Adrenal gland (tissue), 5 donors: ENCODE measurements around the gene FHIT.

Experiments used
- POLR2A ChIP-seq, 2 donors: fragments of 450-650 bp; IDR thresholded peaks; one replicate each; pipeline ENCODE4 v1.6.1; 2017; ENCODE audit warnings: antibody characterized with exemption in 2 of 2, mild to moderate bottlenecking in 2 of 2, moderate library complexity in 1 of 2
- TF ChIP-seq, protein P1 (sequence below), 6 experiments: fragments of 450-650 bp in 4 of 6; fragments of 200-600 bp in 2 of 6; sonication (generic) in 1 of 6; IDR thresholded peaks; 1 replicate in 5 of 6; 2 replicates in 1 of 6; pipeline versions ENCODE4 v1.5.1 to v1.8.0; 2016 to 2021; ENCODE audit warnings: antibody characterized with exemption in 6 of 6, mild to moderate bottlenecking in 2 of 6, moderate library complexity in 1 of 6
- donor health status: DM: no; HTN: no; CAD: no.

GRCh38 chr3:60501314-60501713, 749.9 kb downstream of the FHIT start:
- TF ChIP-seq POLR2A (IDR thresholded peaks at IDR 0.05) = no peak
- TF ChIP-seq, protein P1, sequence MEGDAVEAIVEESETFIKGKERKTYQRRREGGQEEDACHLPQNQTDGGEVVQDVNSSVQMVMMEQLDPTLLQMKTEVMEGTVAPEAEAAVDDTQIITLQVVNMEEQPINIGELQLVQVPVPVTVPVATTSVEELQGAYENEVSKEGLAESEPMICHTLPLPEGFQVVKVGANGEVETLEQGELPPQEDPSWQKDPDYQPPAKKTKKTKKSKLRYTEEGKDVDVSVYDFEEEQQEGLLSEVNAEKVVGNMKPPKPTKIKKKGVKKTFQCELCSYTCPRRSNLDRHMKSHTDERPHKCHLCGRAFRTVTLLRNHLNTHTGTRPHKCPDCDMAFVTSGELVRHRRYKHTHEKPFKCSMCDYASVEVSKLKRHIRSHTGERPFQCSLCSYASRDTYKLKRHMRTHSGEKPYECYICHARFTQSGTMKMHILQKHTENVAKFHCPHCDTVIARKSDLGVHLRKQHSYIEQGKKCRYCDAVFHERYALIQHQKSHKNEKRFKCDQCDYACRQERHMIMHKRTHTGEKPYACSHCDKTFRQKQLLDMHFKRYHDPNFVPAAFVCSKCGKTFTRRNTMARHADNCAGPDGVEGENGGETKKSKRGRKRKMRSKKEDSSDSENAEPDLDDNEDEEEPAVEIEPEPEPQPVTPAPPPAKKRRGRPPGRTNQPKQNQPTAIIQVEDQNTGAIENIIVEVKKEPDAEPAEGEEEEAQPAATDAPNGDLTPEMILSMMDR (IDR thresholded peaks at IDR 0.05) = no peak
